NOMO-1 (cell line): ENCODE results near the gene RAE1.
A peak's percentile ranks its signal among the peaks of the same experiment; 100 is the strongest.
"Not testable (repeated sequence)": the region's sequence is repeated elsewhere in the genome, so short reads cannot be mapped to it uniquely, and the experiment has no call there.

ENCODE experiments used
- DNase-seq, 2 experiments: peaks; one replicate each; lab custom pipeline; 2025; ENCODE audit not compliant: unreplicated experiment in 2 of 2; lab: John Stamatoyannopoulos, UW

The RAE1 gene

DNA sequence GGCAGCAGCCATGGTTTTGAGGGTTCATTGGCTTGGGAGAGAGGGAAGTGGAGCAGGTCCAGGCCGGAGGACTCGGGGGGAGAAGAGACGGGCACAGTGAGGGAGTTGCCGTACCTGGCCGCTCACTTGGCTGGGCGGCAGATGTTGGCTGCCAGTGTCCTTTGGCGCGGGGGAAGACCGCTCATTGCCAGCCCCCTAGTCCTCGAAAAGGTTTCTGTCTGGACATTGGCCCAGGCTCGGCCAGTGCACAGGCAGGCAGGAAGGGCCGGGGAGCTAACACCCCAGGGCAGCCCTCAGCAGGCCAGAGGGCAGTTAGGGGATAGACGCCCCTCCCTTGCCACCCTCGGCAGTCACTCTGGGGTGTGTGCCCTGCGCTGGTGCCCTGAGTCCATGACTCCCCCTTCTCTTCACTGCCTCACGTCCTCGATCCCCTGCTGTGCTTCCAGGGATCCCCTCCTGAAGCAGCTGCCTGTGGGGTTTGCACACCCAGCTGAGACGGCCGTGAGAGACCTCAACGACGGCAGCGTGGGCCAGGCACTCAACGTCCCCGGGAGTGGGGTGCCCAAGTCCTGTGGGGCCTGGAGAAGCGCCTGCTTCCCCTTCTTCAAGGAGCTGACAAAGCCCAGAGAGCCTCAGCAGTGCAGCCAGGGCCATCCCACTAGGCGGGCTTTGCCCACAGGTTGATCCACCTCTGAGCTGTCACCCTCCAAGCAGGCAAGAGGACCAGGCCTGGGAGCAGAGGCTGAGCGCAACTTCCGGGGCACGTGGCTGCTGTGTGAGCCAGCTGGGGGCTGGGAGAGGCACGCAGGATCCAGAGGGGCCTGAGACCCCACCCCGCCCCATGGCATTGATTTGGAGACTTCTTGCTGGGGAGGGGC lies 60.6 kb downstream of the RAE1 start:
- no peak for DNase-seq

GRCh38 chr20:57412347-57413029 lies 61.4 kb downstream of the RAE1 start:
- DNase-seq, result no peak

- no peak for DNase-seq
Measured at GRCh38 chr20:57413986-57414385, 62.9 kb downstream of the RAE1 start.

DNA sequence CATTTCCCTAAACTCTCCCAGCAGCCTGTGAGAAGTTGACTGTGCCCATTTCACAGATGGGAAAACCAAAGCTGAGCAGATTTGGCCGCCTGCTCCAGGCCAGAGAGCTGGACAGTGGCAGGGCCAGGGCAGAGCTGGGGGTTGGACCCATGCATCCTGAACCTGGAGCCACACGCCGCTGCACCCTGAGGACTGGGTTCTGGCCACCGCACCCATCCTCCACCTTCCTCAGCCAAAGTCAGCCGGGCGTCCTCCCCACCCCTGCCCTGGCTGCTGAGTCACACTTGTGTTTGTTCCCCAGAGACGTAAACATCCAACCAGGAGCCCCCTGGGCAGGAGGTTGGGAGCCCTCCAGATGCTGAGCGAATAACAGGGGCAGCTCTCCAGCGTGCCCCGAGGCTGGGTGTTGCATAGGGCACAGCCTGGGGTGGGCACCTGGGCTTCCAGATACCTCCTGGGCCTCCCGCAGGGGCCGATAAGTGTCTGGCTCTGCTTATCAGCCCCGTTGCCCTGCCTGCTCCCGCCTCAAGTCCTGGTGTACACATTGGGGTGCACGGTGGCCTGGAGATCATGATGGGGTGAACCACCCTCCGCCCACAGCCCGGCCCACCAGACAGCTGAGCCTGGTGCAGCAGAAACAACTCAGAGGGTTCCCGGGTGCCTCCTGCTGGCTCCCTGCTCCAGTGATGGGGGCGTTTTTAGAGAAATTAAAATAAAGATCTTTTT lies 64.0 kb downstream of the RAE1 start:
- no peak for DNase-seq

- DNase-seq, result no peak
Measured at GRCh38 chr20:57415771-57416170, 64.7 kb downstream of the RAE1 start.

GRCh38 chr20:57416296-57417022 lies 65.4 kb downstream of the RAE1 start:
- DNase-seq, result no peak

DNA sequence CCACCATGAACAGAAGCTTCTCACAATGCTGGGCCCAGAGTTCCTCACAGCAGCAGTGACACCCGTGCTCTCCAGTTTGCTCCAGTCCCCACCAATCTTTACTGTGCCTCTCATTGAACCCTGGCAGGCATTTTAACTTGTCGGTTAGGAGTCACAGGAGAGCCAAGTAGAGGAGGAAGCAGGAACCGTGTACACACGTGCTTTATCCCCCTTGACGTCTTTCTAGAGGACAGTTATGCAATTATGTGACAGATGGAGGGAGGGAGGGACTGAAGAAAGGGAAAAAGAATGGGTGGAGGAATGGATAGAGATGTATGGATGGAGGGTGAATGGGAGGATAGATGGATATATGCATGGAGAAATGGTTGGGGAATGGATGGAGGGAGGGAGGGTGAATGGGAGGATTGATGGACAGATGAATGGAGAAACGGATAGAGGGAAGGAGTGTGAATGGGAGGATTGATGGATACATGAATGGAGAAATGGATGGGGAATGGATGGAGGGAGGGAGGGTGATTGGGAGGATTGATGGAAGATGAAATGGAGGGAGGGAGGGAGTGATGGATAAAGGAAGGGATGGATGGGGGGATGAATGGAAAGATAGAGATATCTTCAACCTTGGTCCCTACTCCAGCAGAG lies 66.1 kb downstream of the RAE1 start:
- peak in 1 of 2 experiments; percentile 26 for DNase-seq

GRCh38 chr20:57417830-57418780 lies 67.0 kb downstream of the RAE1 start:
- no peak for DNase-seq

GRCh38 chr20:57419479-57419878 lies 68.4 kb downstream of the RAE1 start:
- DNase-seq, result not testable (repeated sequence)

- DNase-seq, result no peak
Measured at GRCh38 chr20:57420571-57421252, 69.7 kb downstream of the RAE1 start.

- no peak for DNase-seq
Measured at GRCh38 chr20:57421253-57422220, 70.5 kb downstream of the RAE1 start.

DNA sequence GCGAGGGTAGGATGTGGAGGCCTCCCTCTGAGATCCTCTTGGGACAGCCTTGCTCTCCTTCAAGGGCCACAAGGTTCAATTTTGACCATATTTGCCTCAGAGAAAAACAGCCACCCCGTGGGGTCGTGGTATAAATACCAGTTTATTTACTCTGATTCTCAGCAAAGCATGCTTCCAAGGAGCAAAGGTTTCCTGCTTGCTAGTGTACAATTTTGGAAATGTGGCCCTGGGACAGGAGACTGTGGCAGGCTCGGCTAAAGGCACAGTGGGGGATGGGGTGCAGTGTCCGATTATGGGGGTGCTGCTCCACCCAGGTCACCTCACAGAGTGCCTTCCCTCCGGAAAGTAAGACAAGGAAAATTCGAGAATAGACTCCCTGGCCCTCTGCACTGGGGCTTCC lies 71.2 kb downstream of the RAE1 start:
- DNase-seq, result no peak

GRCh38 chr20:57425150-57426013 lies 74.3 kb downstream of the RAE1 start:
- peak; percentile 38 for DNase-seq

DNA sequence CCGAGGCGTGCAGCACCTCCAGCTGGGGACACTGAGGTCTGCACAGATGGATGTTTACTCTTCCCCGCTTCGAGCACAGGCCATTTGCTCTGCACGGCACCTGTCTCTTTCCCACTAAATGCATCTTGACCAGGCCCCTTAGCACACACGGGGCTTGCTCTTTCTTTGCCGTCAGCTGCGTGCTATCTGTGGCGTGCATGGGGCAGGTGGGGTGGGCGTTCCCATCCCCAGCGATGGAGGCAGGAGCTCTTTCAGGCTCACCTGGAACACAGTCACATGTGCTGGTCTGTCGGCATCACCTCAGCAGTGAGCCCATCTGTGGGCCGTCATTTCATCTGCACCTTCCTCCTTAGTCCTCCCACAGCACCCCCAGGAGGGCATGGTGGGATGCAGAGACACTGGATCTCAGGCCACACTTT lies 75.2 kb downstream of the RAE1 start:
- no peak for DNase-seq

DNA sequence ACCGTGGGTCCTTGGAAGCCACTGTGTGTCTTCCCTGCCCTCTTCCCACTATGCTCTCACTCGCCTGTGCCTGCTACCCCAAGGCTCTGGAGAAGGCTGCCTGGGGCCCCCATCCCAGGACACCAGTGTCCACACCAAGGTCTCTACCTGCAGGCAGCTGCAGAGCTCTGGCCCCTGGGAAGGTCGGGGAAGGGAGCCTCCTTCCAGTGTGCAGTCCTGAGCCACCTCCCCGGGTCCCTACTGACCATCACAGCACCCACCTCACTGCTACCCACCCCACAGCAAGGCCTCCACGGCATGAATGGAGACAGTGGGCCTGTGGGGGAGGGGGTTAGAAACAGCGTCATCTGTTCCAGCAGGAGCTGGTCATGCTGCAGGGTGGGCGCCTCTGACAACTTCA lies 75.8 kb downstream of the RAE1 start:
- DNase-seq, result no peak

GRCh38 chr20:57428324-57429158 lies 77.5 kb downstream of the RAE1 start:
- no peak for DNase-seq
